H9 (cell line): Measurements from ENCODE around the gene TRIM67. TPM values are rescaled to one million over a fixed set of nuclear protein-coding genes. Genes with fewer than 3 reads are reported as not detected.

Experiments
- DNase-seq: peaks from one replicate; pipeline ENCODE4 v3.0.0-alpha.2; 2017
- H2AFZ ChIP-seq: one replicate; pipeline ENCODE4 v1.6.1; 2013; ENCODE audit warnings: mild to moderate bottlenecking, low read length, control low read depth, moderate library complexity
- H2AK5ac ChIP-seq: 2 replicates; pipeline ENCODE4 v1.6.1; 2013; ENCODE audit warnings: low read length, control low read depth, mixed read lengths; ENCODE audit not compliant: insufficient read length
- H2BK120ac ChIP-seq: one replicate; pipeline ENCODE4 v1.6.1; 2013; ENCODE audit warnings: low read depth, mild to moderate bottlenecking, low read length, control low read depth, inconsistent platforms; ENCODE audit not compliant: poor library complexity, severe bottlenecking
- H2BK12ac ChIP-seq: 2 replicates; pipeline ENCODE4 v1.6.1; 2013; ENCODE audit warnings: low read length, control low read depth, mixed read lengths, low read depth; ENCODE audit not compliant: insufficient read length
- H2BK15ac ChIP-seq: 2 replicates; pipeline ENCODE4 v1.6.1; 2013; ENCODE audit warnings: low read depth, low read length, control low read depth
- H2BK20ac ChIP-seq: one replicate; pipeline ENCODE4 v1.6.1; 2013; ENCODE audit warnings: low read depth, mild to moderate bottlenecking, low read length, control low read depth, inconsistent platforms; ENCODE audit not compliant: poor library complexity, severe bottlenecking
- H2BK5ac ChIP-seq: 2 replicates; pipeline ENCODE4 v1.6.1; 2013; ENCODE audit warnings: low read length, control low read depth, mixed read lengths; ENCODE audit not compliant: insufficient read length
- H3K14ac ChIP-seq: 2 replicates; pipeline ENCODE4 v1.6.1; 2013; ENCODE audit warnings: low read length, control low read depth; ENCODE audit not compliant: insufficient read depth
- H3K18ac ChIP-seq: 2 replicates; pipeline ENCODE4 v1.6.1; 2013; ENCODE audit warnings: low read depth, mild to moderate bottlenecking, mixed read lengths, low read length, control low read depth; ENCODE audit not compliant: insufficient read length
- H3K23ac ChIP-seq: 2 replicates; pipeline ENCODE4 v1.6.1; 2013; ENCODE audit warnings: low read length, control low read depth, mixed read lengths, low read depth; ENCODE audit not compliant: insufficient read length
- H3K23me2 ChIP-seq: 2 replicates; pipeline ENCODE4 v1.6.1; 2013; ENCODE audit warnings: low read depth, mild to moderate bottlenecking, mixed read lengths, low read length, control low read depth; ENCODE audit not compliant: insufficient read length, poor library complexity, severe bottlenecking
- H3K27ac ChIP-seq: 2 replicates; pipeline ENCODE4 v1.5.1; 2013; ENCODE audit warnings: low read length, control low read depth, mixed read lengths, low read depth; ENCODE audit not compliant: insufficient read length
- H3K27me3 ChIP-seq: 2 replicates; pipeline ENCODE4 v1.6.1; 2013; ENCODE audit warnings: low read length, control low read depth, inconsistent platforms; ENCODE audit not compliant: insufficient read depth
- H3K4ac ChIP-seq: 2 replicates; pipeline ENCODE4 v1.6.1; 2013; ENCODE audit warnings: low read depth, mild to moderate bottlenecking, control low read depth, inconsistent platforms, low read length, moderate library complexity
- H3K4me1 ChIP-seq: 2 replicates; pipeline ENCODE4 v1.6.1; 2013; ENCODE audit warnings: low read length, control low read depth, inconsistent platforms; ENCODE audit not compliant: insufficient read depth
- H3K4me2 ChIP-seq: 2 replicates; pipeline ENCODE4 v1.6.1; 2013; ENCODE audit warnings: low read length, control low read depth, mixed read lengths; ENCODE audit not compliant: insufficient read length, insufficient read depth
- H3K56ac ChIP-seq: 2 replicates; pipeline ENCODE4 v1.6.1; 2013; ENCODE audit warnings: low read depth, mild to moderate bottlenecking, mixed read lengths, low read length, control low read depth; ENCODE audit not compliant: insufficient read length
- H3K79me1 ChIP-seq: 2 replicates; pipeline ENCODE4 v1.6.1; 2013; ENCODE audit warnings: low read depth, mild to moderate bottlenecking, moderate library complexity, low read length, control low read depth, inconsistent platforms; ENCODE audit not compliant: insufficient read depth, poor library complexity, severe bottlenecking
- H3K79me2 ChIP-seq: 2 replicates; pipeline ENCODE4 v1.6.1; 2013; ENCODE audit warnings: low read length, control low read depth, inconsistent platforms; ENCODE audit not compliant: insufficient read depth
- H3K9ac ChIP-seq: 2 replicates; pipeline ENCODE4 v1.6.1; 2013; ENCODE audit warnings: low read length, control low read depth, mixed read lengths; ENCODE audit not compliant: insufficient read length; ENCODE audit errors: extremely low read depth
- H3K9me3 ChIP-seq: one replicate; pipeline ENCODE4 v1.6.1; 2013; ENCODE audit warnings: low read depth, low read length, inconsistent platforms; ENCODE audit not compliant: control insufficient read depth
- H3T11ph ChIP-seq: one replicate; pipeline ENCODE4 v1.6.1; 2013; ENCODE audit warnings: mild to moderate bottlenecking, low read length, control low read depth, inconsistent platforms
- H4K20me1 ChIP-seq: one replicate; pipeline ENCODE4 v1.6.1; 2013; ENCODE audit not compliant: control insufficient read depth, insufficient read length, insufficient read depth
- H4K5ac ChIP-seq: 2 replicates; pipeline ENCODE4 v1.6.1; 2013; ENCODE audit warnings: low read depth, mild to moderate bottlenecking, mixed read lengths, low read length, control low read depth; ENCODE audit not compliant: insufficient read length
- H4K8ac ChIP-seq: replicated peaks from 2 replicates; pipeline ENCODE4 v1.6.1; 2013; ENCODE audit warnings: low read length, control low read depth, mixed read lengths, low read depth; ENCODE audit not compliant: insufficient read length
- H4K91ac ChIP-seq: 2 replicates; pipeline ENCODE4 v1.6.1; 2013; ENCODE audit warnings: low read depth, mild to moderate bottlenecking, moderate library complexity, mixed read lengths, low read length, control low read depth; ENCODE audit not compliant: insufficient read length
- H3K27ac Mint-ChIP-seq, 3 experiments: 2 replicates in 2 of 3; 3 replicates in 1 of 3; pipeline ENCODE4 v1.8.0; 2020 to 2021; ENCODE audit warnings: mixed read lengths in 3 of 3, mild to moderate bottlenecking in 1 of 3, moderate library complexity in 1 of 3
- H3K27me3 Mint-ChIP-seq: 2 replicates; pipeline ENCODE4 v1.8.0; 2021; ENCODE audit warnings: low read depth, mild to moderate bottlenecking, moderate library complexity, mixed read lengths
- H3K36me3 Mint-ChIP-seq, 3 experiments: 2 replicates in 2 of 3; 3 replicates in 1 of 3; pipeline ENCODE4 v1.8.0; 2020 to 2021; ENCODE audit warnings: low read depth in 3 of 3, mixed read lengths in 3 of 3; ENCODE audit not compliant: insufficient read depth in 1 of 3
- H3K4me1 Mint-ChIP-seq, 2 experiments: 2 replicates each; pipeline ENCODE4 v1.8.0; 2020; ENCODE audit warnings: mixed read lengths in 2 of 2
- H3K4me3 Mint-ChIP-seq, 2 experiments: 2 replicates in 1 of 2; 3 replicates in 1 of 2; pipeline ENCODE4 v1.8.0; 2020 to 2021; ENCODE audit warnings: mild to moderate bottlenecking in 2 of 2, mixed read lengths in 2 of 2, moderate library complexity in 1 of 2
- H3K9me3 Mint-ChIP-seq, 2 experiments: 2 replicates in 1 of 2; 3 replicates in 1 of 2; pipeline ENCODE4 v1.8.0; 2020; ENCODE audit warnings: mild to moderate bottlenecking in 2 of 2, mixed read lengths in 2 of 2, moderate library complexity in 1 of 2
- WGBS: extraction: QIAGEN DNeasy Blood & Tissue Kit; methylation state at CpG from one replicate; pipeline ENCODE4 v1.1.7; 2013; ENCODE audit warnings: missing lambda C conversion rate, low lambda C conversion rate, mixed read lengths; ENCODE audit not compliant: insufficient read length; ENCODE audit errors: extremely low coverage; 5-methylcytosine and 5-hydroxymethylcytosine counted together
- total RNA-seq: library from RNA; stranded (reverse); gene quantifications from 2 replicates; pipeline ENCODE4 v1.2.1, GENCODE V29; 2021
- TF ChIP-seq, protein P1 (sequence below): fragments of 200-600 bp; sonication (generic); conservative IDR thresholded peaks from 3 replicates; pipeline ENCODE4 v1.8.0; 2021; ENCODE audit warnings: antibody characterized with exemption, mild to moderate bottlenecking

Gene TRIM67
- total RNA-seq, 1 experiment from 2014 or later: not detected

DNA sequence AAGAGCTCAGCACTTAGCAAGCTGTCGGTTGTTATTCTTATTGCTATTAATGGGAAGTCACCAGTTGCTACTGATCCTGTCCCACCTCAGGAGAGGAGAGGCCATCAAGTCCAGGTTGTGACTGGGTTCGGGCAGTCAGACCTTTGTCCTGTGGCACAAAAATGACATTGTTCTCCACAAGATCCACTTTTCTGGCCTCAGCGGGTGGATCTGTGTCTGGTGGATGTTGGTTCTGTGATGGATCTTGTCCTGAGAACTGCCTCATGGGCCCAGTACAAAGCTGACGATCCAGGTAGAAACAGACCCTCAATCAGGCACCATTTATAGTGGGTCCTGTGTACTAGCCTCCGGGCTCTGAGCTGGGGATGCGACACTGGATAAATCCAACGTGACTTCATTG lies 26.9 kb downstream of the TRIM67 start:
- Mint-ChIP-seq H3K4me1 (peaks cover 30 to 32% of the 10 kb centered on the region in 2 experiments), H3K27me3 (peaks cover 95% of the 10 kb centered on the region), H3K9me3 (peaks cover 7 to 10% of the 10 kb centered on the region in 2 experiments; a peak in 4 of 5 replicates), H3K36me3 (peaks cover 0 to 11% (median 0%) of the 10 kb centered on the region in 3 experiments; a peak in 3 of 7 replicates), H3K27ac (peak overlapping the region in 1 of 3 experiments; percentile 31; a peak in 1 of 7 replicates), H3K4me3 (no peak overlapping the region)
- no peak overlapping the region for H2AK5ac ChIP-seq
- H3K9ac ChIP-seq: no peak overlapping the region
- H2BK15ac ChIP-seq: no peak overlapping the region
- H2BK120ac ChIP-seq: no peak overlapping the region
- H3K23me2 ChIP-seq: no peaks in the 10 kb centered on the region
- H4K5ac ChIP-seq: no peak overlapping the region
- H2BK12ac ChIP-seq: no peak overlapping the region
- DNase-seq: no peak
- H3K18ac ChIP-seq: no peak overlapping the region
- no peak overlapping the region for H3K14ac ChIP-seq
- H3K23ac ChIP-seq: no peak overlapping the region
- no peaks in the 10 kb centered on the region for H3K4me1 ChIP-seq
- H3K27me3 ChIP-seq: no peaks in the 10 kb centered on the region; the same call in 1 of the 2 replicates
- H4K8ac ChIP-seq: no peak overlapping the region
- TF ChIP-seq, protein P1, sequence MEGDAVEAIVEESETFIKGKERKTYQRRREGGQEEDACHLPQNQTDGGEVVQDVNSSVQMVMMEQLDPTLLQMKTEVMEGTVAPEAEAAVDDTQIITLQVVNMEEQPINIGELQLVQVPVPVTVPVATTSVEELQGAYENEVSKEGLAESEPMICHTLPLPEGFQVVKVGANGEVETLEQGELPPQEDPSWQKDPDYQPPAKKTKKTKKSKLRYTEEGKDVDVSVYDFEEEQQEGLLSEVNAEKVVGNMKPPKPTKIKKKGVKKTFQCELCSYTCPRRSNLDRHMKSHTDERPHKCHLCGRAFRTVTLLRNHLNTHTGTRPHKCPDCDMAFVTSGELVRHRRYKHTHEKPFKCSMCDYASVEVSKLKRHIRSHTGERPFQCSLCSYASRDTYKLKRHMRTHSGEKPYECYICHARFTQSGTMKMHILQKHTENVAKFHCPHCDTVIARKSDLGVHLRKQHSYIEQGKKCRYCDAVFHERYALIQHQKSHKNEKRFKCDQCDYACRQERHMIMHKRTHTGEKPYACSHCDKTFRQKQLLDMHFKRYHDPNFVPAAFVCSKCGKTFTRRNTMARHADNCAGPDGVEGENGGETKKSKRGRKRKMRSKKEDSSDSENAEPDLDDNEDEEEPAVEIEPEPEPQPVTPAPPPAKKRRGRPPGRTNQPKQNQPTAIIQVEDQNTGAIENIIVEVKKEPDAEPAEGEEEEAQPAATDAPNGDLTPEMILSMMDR: no peak
- H3K4ac ChIP-seq: no peak overlapping the region
- WGBS: no CpG with 5 or more reads among the region's 7 CpGs
- no peak overlapping the region for H3K4me2 ChIP-seq
- no peaks in the 10 kb centered on the region for H3K79me2 ChIP-seq
- H4K91ac ChIP-seq: no peak overlapping the region
- no peaks in the 10 kb centered on the region for H3K79me1 ChIP-seq
- H3K27ac ChIP-seq: no peak overlapping the region
- no peaks in the 10 kb centered on the region for H3K9me3 ChIP-seq
- H2BK20ac ChIP-seq: no peak overlapping the region
- no peak overlapping the region for H2BK5ac ChIP-seq
- H4K20me1 ChIP-seq: no peaks in the 10 kb centered on the region
- H3T11ph ChIP-seq: no peak overlapping the region
- no peak overlapping the region for H2AFZ ChIP-seq
- no peak overlapping the region for H3K56ac ChIP-seq
